OCI-LY3 (cell line): ENCODE results near the gene KRT1.

Experiments used
- EZH2phosphoT487 ChIP-seq: fragments of 200-600 bp; shearing (Covaris generic); IDR thresholded peaks from 2 replicates; pipeline ENCODE4 v1.6.1; 2018; ENCODE audit warnings: antibody characterized with exemption, mixed run types, low read depth
- TF ChIP-seq, protein P1 (sequence below): fragments of 200-600, 300-600 bp; sonication (generic); IDR thresholded peaks from 2 replicates; pipeline ENCODE4 v1.5.1; 2014; ENCODE audit warnings: antibody characterized with exemption, low read length, low read depth

- TF ChIP-seq, protein P1, sequence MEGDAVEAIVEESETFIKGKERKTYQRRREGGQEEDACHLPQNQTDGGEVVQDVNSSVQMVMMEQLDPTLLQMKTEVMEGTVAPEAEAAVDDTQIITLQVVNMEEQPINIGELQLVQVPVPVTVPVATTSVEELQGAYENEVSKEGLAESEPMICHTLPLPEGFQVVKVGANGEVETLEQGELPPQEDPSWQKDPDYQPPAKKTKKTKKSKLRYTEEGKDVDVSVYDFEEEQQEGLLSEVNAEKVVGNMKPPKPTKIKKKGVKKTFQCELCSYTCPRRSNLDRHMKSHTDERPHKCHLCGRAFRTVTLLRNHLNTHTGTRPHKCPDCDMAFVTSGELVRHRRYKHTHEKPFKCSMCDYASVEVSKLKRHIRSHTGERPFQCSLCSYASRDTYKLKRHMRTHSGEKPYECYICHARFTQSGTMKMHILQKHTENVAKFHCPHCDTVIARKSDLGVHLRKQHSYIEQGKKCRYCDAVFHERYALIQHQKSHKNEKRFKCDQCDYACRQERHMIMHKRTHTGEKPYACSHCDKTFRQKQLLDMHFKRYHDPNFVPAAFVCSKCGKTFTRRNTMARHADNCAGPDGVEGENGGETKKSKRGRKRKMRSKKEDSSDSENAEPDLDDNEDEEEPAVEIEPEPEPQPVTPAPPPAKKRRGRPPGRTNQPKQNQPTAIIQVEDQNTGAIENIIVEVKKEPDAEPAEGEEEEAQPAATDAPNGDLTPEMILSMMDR, result no peak
- TF ChIP-seq EZH2phosphoT487, result no peak
Measured at GRCh38 chr12:52688481-52688880, 8.3 kb upstream of the KRT1 start.
